ENCODE results near the gene CHD6.

CHD6 gene

GRCh38 chr20:41650231-41650948, 32.2 kb upstream of the CHD6 start:
- no peak overlapping the region for H3K9ac ChIP-seq (ENCODE audit: insufficient read length, low read depth)
- H3K27me3 ChIP-seq (ENCODE audit: insufficient read depth, insufficient read length) = no peaks in the 10 kb centered on the region
- no peaks in the 10 kb centered on the region for H3K36me3 ChIP-seq (ENCODE audit: insufficient read depth, insufficient read length, low read length)
- no peak for TF ChIP-seq ZNF274 (IDR thresholded peaks at IDR 0.05; ENCODE audit: low read depth, low read length)
- TF ChIP-seq YY1 (IDR thresholded peaks at IDR 0.05; ENCODE audit: insufficient read depth, insufficient read length) = no peak
- TF ChIP-seq SUZ12 (IDR thresholded peaks at IDR 0.05; ENCODE audit: extremely low read depth, insufficient read depth, insufficient read length) = no peak
- DNase-seq (ENCODE audit: low read depth, low spot score) = no peak
- H3K4me3 ChIP-seq (ENCODE audit: insufficient read length, low read depth) = no peak overlapping the region
- H3K4me1 ChIP-seq (ENCODE audit: insufficient read depth, insufficient read length) = no peaks in the 10 kb centered on the region
- no peaks in the 10 kb centered on the region for H3K9me3 ChIP-seq (ENCODE audit: insufficient read depth, low read length)

GRCh38 chr20:41649489-41649888, 31.3 kb upstream of the CHD6 start:
- Histone ChIP-seq H3K36me3 (ENCODE audit: insufficient read depth, insufficient read length, low read length) (no peaks in the 10 kb centered on the region), H3K4me3 (ENCODE audit: insufficient read length, low read depth) (no peak overlapping the region), H3K9me3 (ENCODE audit: insufficient read depth, low read length) (no peaks in the 10 kb centered on the region), H3K9ac (ENCODE audit: insufficient read length, low read depth) (no peak overlapping the region), H3K27me3 (ENCODE audit: insufficient read depth, insufficient read length) (no peaks in the 10 kb centered on the region), H3K4me1 (ENCODE audit: insufficient read depth, insufficient read length) (no peaks in the 10 kb centered on the region)
- DNase-seq (ENCODE audit: low read depth, low spot score) = no peak
- TF ChIP-seq YY1 (IDR thresholded peaks at IDR 0.05; ENCODE audit: insufficient read depth, insufficient read length) = no peak
- no peak for TF ChIP-seq SUZ12 (IDR thresholded peaks at IDR 0.05; ENCODE audit: extremely low read depth, insufficient read depth, insufficient read length)
- no peak for TF ChIP-seq ZNF274 (IDR thresholded peaks at IDR 0.05; ENCODE audit: low read depth, low read length)

- peaks cover 7% of the 10 kb centered on the region for H3K4me1 ChIP-seq (ENCODE audit: insufficient read depth, insufficient read length)
- no peaks in the 10 kb centered on the region for H3K36me3 ChIP-seq (ENCODE audit: insufficient read depth, insufficient read length, low read length)
- no peak for DNase-seq (ENCODE audit: low read depth, low spot score)
- H3K9me3 ChIP-seq (ENCODE audit: insufficient read depth, low read length) = no peaks in the 10 kb centered on the region
- H3K27me3 ChIP-seq (ENCODE audit: insufficient read depth, insufficient read length) = no peaks in the 10 kb centered on the region
- no peak overlapping the region for H3K9ac ChIP-seq (ENCODE audit: insufficient read length, low read depth)
- no peak overlapping the region for H3K4me3 ChIP-seq (ENCODE audit: insufficient read length, low read depth)
- no peak for TF ChIP-seq ZNF274 (IDR thresholded peaks at IDR 0.05; ENCODE audit: low read depth, low read length)
- no peak for TF ChIP-seq YY1 (IDR thresholded peaks at IDR 0.05; ENCODE audit: insufficient read depth, insufficient read length)
- TF ChIP-seq SUZ12 (IDR thresholded peaks at IDR 0.05; ENCODE audit: extremely low read depth, insufficient read depth, insufficient read length) = no peak
Measured at GRCh38 chr20:41645372-41645771, 27.2 kb upstream of the CHD6 start.

DNA sequence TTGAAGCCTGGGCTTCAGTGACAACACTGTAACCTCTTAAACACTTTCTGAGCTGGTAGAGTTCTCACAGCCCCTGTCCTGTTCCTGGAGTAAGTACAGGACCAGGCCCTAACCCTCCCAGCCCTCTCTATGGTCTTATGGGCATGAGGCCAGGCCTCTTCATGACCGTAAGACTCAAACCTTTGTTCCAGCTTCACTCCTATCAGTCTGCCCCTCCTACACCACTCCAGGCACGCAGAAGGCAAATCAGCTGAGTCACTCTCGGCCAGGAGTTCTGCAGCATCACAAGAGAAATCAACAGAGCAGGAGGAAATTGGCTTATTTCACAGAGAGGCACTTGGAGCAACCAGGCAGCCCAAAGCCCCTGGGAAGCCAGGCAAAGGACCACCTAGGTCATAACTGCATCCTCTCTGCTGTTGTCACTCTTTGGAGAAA, 25.3 kb upstream of the CHD6 start:
- no peaks in the 10 kb centered on the region for H3K9me3 ChIP-seq (ENCODE audit: insufficient read depth, low read length)
- no peaks in the 10 kb centered on the region for H3K27me3 ChIP-seq (ENCODE audit: insufficient read depth, insufficient read length)
- no peak for TF ChIP-seq ZNF274 (IDR thresholded peaks at IDR 0.05; ENCODE audit: low read depth, low read length)
- TF ChIP-seq SUZ12 (IDR thresholded peaks at IDR 0.05; ENCODE audit: extremely low read depth, insufficient read depth, insufficient read length) = no peak
- no peak for TF ChIP-seq YY1 (IDR thresholded peaks at IDR 0.05; ENCODE audit: insufficient read depth, insufficient read length)
- H3K9ac ChIP-seq (ENCODE audit: insufficient read length, low read depth) = no peak overlapping the region
- H3K36me3 ChIP-seq (ENCODE audit: insufficient read depth, insufficient read length, low read length) = no peaks in the 10 kb centered on the region
- DNase-seq (ENCODE audit: low read depth, low spot score) = no peak
- peaks cover 7% of the 10 kb centered on the region for H3K4me1 ChIP-seq (ENCODE audit: insufficient read depth, insufficient read length)
- H3K4me3 ChIP-seq (ENCODE audit: insufficient read length, low read depth) = no peak overlapping the region

DNA sequence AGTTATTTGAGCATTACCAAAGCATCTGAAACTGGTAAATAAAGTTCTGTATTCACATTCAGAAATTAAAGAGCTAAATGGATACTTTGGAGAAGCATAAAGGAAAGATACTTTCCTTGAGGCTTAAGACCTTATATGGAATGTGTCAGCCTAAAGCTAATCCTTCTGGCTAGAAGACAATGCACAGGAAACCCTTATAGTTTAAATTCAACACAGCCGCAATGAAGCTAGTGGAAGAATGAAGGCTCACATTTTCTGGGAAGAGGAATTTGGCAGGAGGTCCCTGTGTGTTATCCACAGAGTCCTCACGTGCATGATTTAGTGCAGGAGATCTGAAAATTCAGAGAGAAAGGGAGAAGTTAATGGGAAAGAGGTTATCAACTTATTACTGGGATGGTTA, 21.5 kb upstream of the CHD6 start:
- no peak overlapping the region for H3K4me3 ChIP-seq (ENCODE audit: insufficient read length, low read depth)
- TF ChIP-seq ZNF274 (IDR thresholded peaks at IDR 0.05; ENCODE audit: low read depth, low read length) (no peak), YY1 (IDR thresholded peaks at IDR 0.05; ENCODE audit: insufficient read depth, insufficient read length) (no peak), SUZ12 (IDR thresholded peaks at IDR 0.05; ENCODE audit: extremely low read depth, insufficient read depth, insufficient read length) (no peak)
- no peaks in the 10 kb centered on the region for H3K27me3 ChIP-seq (ENCODE audit: insufficient read depth, insufficient read length)
- H3K36me3 ChIP-seq (ENCODE audit: insufficient read depth, insufficient read length, low read length) = no peaks in the 10 kb centered on the region
- no peaks in the 10 kb centered on the region for H3K9me3 ChIP-seq (ENCODE audit: insufficient read depth, low read length)
- H3K4me1 ChIP-seq (ENCODE audit: insufficient read depth, insufficient read length) = peaks cover 7% of the 10 kb centered on the region
- no peak for DNase-seq (ENCODE audit: low read depth, low spot score)
- H3K9ac ChIP-seq (ENCODE audit: insufficient read length, low read depth) = no peak overlapping the region

DNA sequence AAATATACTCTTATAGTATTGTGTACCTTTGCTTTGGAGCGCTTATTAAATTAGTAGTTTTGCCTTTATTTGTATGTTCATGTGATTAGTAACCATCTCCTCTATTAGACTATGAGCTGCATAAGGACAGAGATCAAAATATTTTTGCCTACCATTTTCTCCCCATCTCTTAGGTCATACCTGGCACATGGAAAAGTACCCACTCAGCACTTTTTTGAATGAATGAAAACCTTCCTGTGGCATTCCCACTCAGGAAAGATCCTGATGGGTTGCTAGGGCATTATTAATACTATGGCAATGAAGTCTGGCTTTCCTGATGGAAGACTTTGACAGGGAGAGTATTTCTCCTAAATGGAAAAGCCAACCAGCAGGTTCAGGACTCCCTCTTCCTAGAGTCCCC, 20.3 kb upstream of the CHD6 start:
- peaks cover 2% of the 10 kb centered on the region for H3K4me1 ChIP-seq (ENCODE audit: insufficient read depth, insufficient read length)
- no peak for TF ChIP-seq SUZ12 (IDR thresholded peaks at IDR 0.05; ENCODE audit: extremely low read depth, insufficient read depth, insufficient read length)
- no peak for TF ChIP-seq ZNF274 (IDR thresholded peaks at IDR 0.05; ENCODE audit: low read depth, low read length)
- TF ChIP-seq YY1 (IDR thresholded peaks at IDR 0.05; ENCODE audit: insufficient read depth, insufficient read length) = no peak
- H3K27me3 ChIP-seq (ENCODE audit: insufficient read depth, insufficient read length) = no peaks in the 10 kb centered on the region
- DNase-seq (ENCODE audit: low read depth, low spot score) = no peak
- no peaks in the 10 kb centered on the region for H3K9me3 ChIP-seq (ENCODE audit: insufficient read depth, low read length)
- no peak overlapping the region for H3K4me3 ChIP-seq (ENCODE audit: insufficient read length, low read depth)
- no peaks in the 10 kb centered on the region for H3K36me3 ChIP-seq (ENCODE audit: insufficient read depth, insufficient read length, low read length)
- no peak overlapping the region for H3K9ac ChIP-seq (ENCODE audit: insufficient read length, low read depth)

- DNase-seq (ENCODE audit: low read depth, low spot score) = no peak
- Histone ChIP-seq H3K9ac (ENCODE audit: insufficient read length, low read depth) (no peak overlapping the region), H3K4me1 (ENCODE audit: insufficient read depth, insufficient read length) (no peaks in the 10 kb centered on the region), H3K9me3 (ENCODE audit: insufficient read depth, low read length) (no peaks in the 10 kb centered on the region), H3K4me3 (ENCODE audit: insufficient read length, low read depth) (no peak overlapping the region), H3K27me3 (ENCODE audit: insufficient read depth, insufficient read length) (no peaks in the 10 kb centered on the region), H3K36me3 (ENCODE audit: insufficient read depth, insufficient read length, low read length) (no peaks in the 10 kb centered on the region)
- TF ChIP-seq ZNF274 (IDR thresholded peaks at IDR 0.05; ENCODE audit: low read depth, low read length) = no peak
- TF ChIP-seq YY1 (IDR thresholded peaks at IDR 0.05; ENCODE audit: insufficient read depth, insufficient read length) = no peak
- TF ChIP-seq SUZ12 (IDR thresholded peaks at IDR 0.05; ENCODE audit: extremely low read depth, insufficient read depth, insufficient read length) = no peak
Measured at GRCh38 chr20:41635158-41635557, 17.0 kb upstream of the CHD6 start.

Measured in NT2/D1 (cell line).